HCT116 (cell line): Measurements from ENCODE around the gene GNAI2. TPM values are rescaled to one million over a fixed set of nuclear protein-coding genes. Genes with fewer than 3 reads are reported as not detected.
"Not testable (repeated sequence)": the region's sequence is repeated elsewhere in the genome, so short reads cannot be mapped to it uniquely, and the experiment has no call there.

Experiments used
- ATAC-seq: fragments of 200-7000 bp; cut with Tn5 transposase; 2 replicates; pipeline ENCODE4 v1.9.1; 2020; ENCODE audit warnings: mild to moderate bottlenecking, moderate library complexity
- BruUV-seq: library from RNA; stranded (reverse); fragments of 400-500 nt; replicated peaks from 2 replicates; lab custom pipeline; 2021; lab: Mats Ljungman, UMichigan
- CTCF ChIA-PET: fragments of 300-600 bp; sonication (Branson Sonifier 250); formaldehyde crosslinking; loops from one replicate; lab custom pipeline; 2021; ENCODE audit warnings: antibody characterized with exemption; lab: Charles Lee
- POLR2A ChIA-PET: fragments of 300-600, 350-600 bp; sonication (Branson Sonifier 250); formaldehyde crosslinking; loops from one replicate; lab custom pipeline; 2021; ENCODE audit warnings: antibody characterized with exemption; lab: Charles Lee
- RAD21 ChIA-PET, 2 experiments: fragments of 300-600 bp; sonication (Branson Sonifier 250); formaldehyde crosslinking; loops; one replicate each; lab custom pipeline; 2023; ENCODE audit warnings: low total read pairs in 2 of 2; ENCODE audit not compliant: uncharacterized antibody in 2 of 2, unreplicated experiment in 2 of 2, low non-redundant PET in 1 of 2; lab: Charles Lee
- DNase-seq: peaks from one replicate; pipeline ENCODE4 v3.0.0-alpha.2; 2010; ENCODE audit warnings: low read depth, low spot score
- H2AFZ ChIP-seq: fragments of 200-600 bp; shearing (Covaris generic), sonication (generic); 2 replicates; pipeline ENCODE4 v1.6.1; 2017; ENCODE audit warnings: low read depth, mixed run types, mixed read lengths, antibody characterized with exemption, low read length; ENCODE audit not compliant: poor library complexity, severe bottlenecking
- H3K27ac ChIP-seq: 2 replicates; pipeline ENCODE4 v1.5.1; 2012; ENCODE audit warnings: low read depth, low read length
- H3K27me3 ChIP-seq: fragments of 200-600 bp; sonication (generic); 2 replicates; pipeline ENCODE4 v1.6.1; 2016; ENCODE audit warnings: mixed run types, low read length, mixed read lengths; ENCODE audit not compliant: insufficient read depth
- H3K36me3 ChIP-seq, 2 experiments: fragments of 200-500 bp in 1 of 2; fragments of 200-600 bp in 1 of 2; sonication (Bioruptor generic) in 1 of 2; sonication (generic) in 1 of 2; 2 replicates each; pipeline versions ENCODE4 v1.5.1 to v1.6.1; 2014 to 2016; ENCODE audit warnings: low read length in 2 of 2, inconsistent platforms in 1 of 2, mixed read lengths in 1 of 2, mixed run types in 1 of 2; ENCODE audit not compliant: insufficient read depth in 2 of 2, control insufficient read depth in 1 of 2
- H3K4me1 ChIP-seq, 2 experiments: fragments of 200-600 bp in 1 of 2; sonication (generic) in 1 of 2; 2 replicates each; pipeline versions ENCODE4 v1.5.1 to v1.6.1; 2012 to 2017; ENCODE audit warnings: low read length in 2 of 2, inconsistent platforms in 1 of 2, mild to moderate bottlenecking in 1 of 2, mixed read lengths in 1 of 2, mixed run types in 1 of 2, moderate library complexity in 1 of 2; ENCODE audit not compliant: insufficient read depth in 2 of 2, control insufficient read depth in 1 of 2
- H3K4me2 ChIP-seq: fragments of 200-600 bp; sonication (generic); 2 replicates; pipeline ENCODE4 v1.6.1; 2017; ENCODE audit warnings: mixed run types, low read length, mixed read lengths
- H3K4me3 ChIP-seq, 2 experiments: fragments of 200-600 bp in 1 of 2; sonication (generic) in 1 of 2; replicated peaks in 1 of 2; 2 replicates each; pipeline ENCODE4 v1.5.1; 2011 to 2016; ENCODE audit warnings: low read length in 2 of 2, control low read depth in 1 of 2, low read depth in 1 of 2, mild to moderate bottlenecking in 1 of 2, mixed read lengths in 1 of 2, mixed run types in 1 of 2
- H3K79me2 ChIP-seq: fragments of 200-600 bp; sonication (generic); 2 replicates; pipeline ENCODE4 v1.6.1; 2017; ENCODE audit warnings: mild to moderate bottlenecking, mixed run types, low read length, moderate library complexity, mixed read lengths; ENCODE audit not compliant: insufficient read depth
- H3K9ac ChIP-seq: fragments of 200-600 bp; sonication (generic); 2 replicates; pipeline ENCODE4 v1.6.1; 2016; ENCODE audit warnings: low read length, mixed read lengths
- H3K9me2 ChIP-seq: fragments of 200-600 bp; sonication (generic), shearing (Covaris generic); 2 replicates; pipeline ENCODE4 v1.6.1; 2017; ENCODE audit warnings: mixed run types, mild to moderate bottlenecking, moderate library complexity; ENCODE audit not compliant: insufficient read depth
- H3K9me3 ChIP-seq, 2 experiments: fragments of 200-500 bp in 1 of 2; fragments of 200-600 bp in 1 of 2; sonication (Bioruptor generic) in 1 of 2; sonication (generic) in 1 of 2; 2 replicates each; pipeline ENCODE4 v1.6.1; 2014 to 2017; ENCODE audit warnings: low read length in 2 of 2, mixed read lengths in 2 of 2, inconsistent platforms in 1 of 2, low read depth in 1 of 2, mild to moderate bottlenecking in 1 of 2, mixed run types in 1 of 2, moderate library complexity in 1 of 2; ENCODE audit not compliant: control insufficient read depth in 1 of 2, insufficient read depth in 1 of 2
- H4K20me1 ChIP-seq: fragments of 200-600 bp; sonication (generic), shearing (Covaris generic); 2 replicates; pipeline ENCODE4 v1.6.1; 2017; ENCODE audit warnings: mixed run types, mild to moderate bottlenecking, moderate library complexity; ENCODE audit not compliant: insufficient read depth
- ATF3 ChIP-seq: IDR thresholded peaks from 2 replicates; pipeline ENCODE4 v1.6.1; 2012
- CBX3 ChIP-seq: IDR thresholded peaks from 2 replicates; pipeline ENCODE4 v1.6.1; 2012; ENCODE audit warnings: low read depth
- CEBPB ChIP-seq: IDR thresholded peaks from 2 replicates; pipeline ENCODE4 v1.6.1; 2012; ENCODE audit warnings: low read depth
- CTCF ChIP-seq, 3 experiments: fragments of 200-600 bp in 1 of 3; sonication (generic) in 1 of 3; IDR thresholded peaks in 2 of 3; conservative IDR thresholded peaks in 1 of 3; 2 replicates each; pipeline ENCODE4 v1.5.1; 2012 to 2017; ENCODE audit warnings: low read depth in 2 of 3, low read length in 2 of 3, antibody characterized with exemption in 1 of 3, borderline replicate concordance in 1 of 3, control low read depth in 1 of 3, mild to moderate bottlenecking in 1 of 3, mixed read lengths in 1 of 3, mixed run types in 1 of 3, moderate library complexity in 1 of 3; ENCODE audit not compliant: insufficient read depth in 1 of 3
- ELF1 ChIP-seq: IDR thresholded peaks from 2 replicates; pipeline ENCODE4 v1.6.1; 2012; ENCODE audit warnings: low read depth, borderline replicate concordance
- EZH2 ChIP-seq: fragments of 200-600 bp; sonication (generic); IDR thresholded peaks from 2 replicates; pipeline ENCODE4 v1.6.1; 2017; ENCODE audit warnings: antibody characterized with exemption, mixed run types
- EZH2phosphoT487 ChIP-seq: fragments of 200-600 bp; IDR thresholded peaks from 2 replicates; pipeline ENCODE4 v1.6.1; 2018; ENCODE audit warnings: antibody characterized with exemption, borderline replicate concordance
- JUND ChIP-seq: IDR thresholded peaks from 2 replicates; pipeline ENCODE4 v1.6.1; 2012
- MAX ChIP-seq: IDR thresholded peaks from 2 replicates; pipeline ENCODE4 v1.6.1; 2012
- RAD21 ChIP-seq: IDR thresholded peaks from 2 replicates; pipeline ENCODE4 v1.6.1; 2012; ENCODE audit warnings: low read depth, mild to moderate bottlenecking
- SIN3A ChIP-seq: IDR thresholded peaks from 2 replicates; pipeline ENCODE4 v1.6.1; 2012; ENCODE audit warnings: low read depth
- SRF ChIP-seq: IDR thresholded peaks from 2 replicates; pipeline ENCODE4 v1.6.1; 2012; ENCODE audit warnings: low read depth
- TCF7L2 ChIP-seq: IDR thresholded peaks from 2 replicates; pipeline ENCODE4 v1.7.0; 2011; ENCODE audit warnings: borderline replicate concordance, inconsistent platforms; ENCODE audit not compliant: insufficient read depth, insufficient read length; ENCODE audit errors: extremely low read depth
- ZBTB33 ChIP-seq: IDR thresholded peaks from 2 replicates; pipeline ENCODE4 v1.6.1; 2011; ENCODE audit warnings: mild to moderate bottlenecking, low read length, moderate library complexity; ENCODE audit not compliant: insufficient replicate concordance; ENCODE audit errors: extremely low read depth
- ZFX ChIP-seq: fragments of 450-650 bp; IDR thresholded peaks from 2 replicates; pipeline ENCODE4 v1.6.1; 2017
- intact Hi-C: fragments of 100-400 bp; cut with micrococcal nuclease; formaldehyde crosslinking; loops from 2 replicates; pipeline ENCODE4 v1.10.0; 2022
- total RNA-seq: library from RNA; stranded (reverse); gene quantifications from one replicate; pipeline ENCODE4 v1.2.1, GENCODE V29; 2021; ENCODE audit not compliant: unreplicated experiment

Gene GNAI2
- total RNA-seq, 1 experiment from 2014 or later, result 170 TPM

- Histone ChIP-seq H3K79me2 (no peaks in the 10 kb centered on the region), H3K4me3 (no peak overlapping the region), H2AFZ (no peak overlapping the region), H3K36me3 (no peaks in the 10 kb centered on the region), H3K9me2 (no peaks in the 10 kb centered on the region), H3K4me2 (no peak overlapping the region), H3K9ac (no peak overlapping the region), H3K9me3 (no peaks in the 10 kb centered on the region), H3K27me3 (no peaks in the 10 kb centered on the region), H3K4me1 (peaks cover 2 to 4% of the 10 kb centered on the region in 2 experiments; a peak in 3 of 4 replicates), H4K20me1 (no peaks in the 10 kb centered on the region), H3K27ac (no peak overlapping the region)
- ATAC-seq, result no peak
- POLR2A ChIA-PET, result interaction anchor here (0.7 to 1.9 kb wide), 2 partner anchors 15 to 37 kb away, joined by 3 to 4 read pairs; no protein-coding TSS in a partner anchor
- no peak for DNase-seq
- RAD21 ChIA-PET, result interaction anchor here in 1 of 2 experiments (1.2 kb wide), 1 partner anchor 33 kb away, joined by 3 read pairs; no protein-coding TSS in a partner anchor
- TF ChIP-seq ATF3 (no peak), EZH2phosphoT487 (no peak), TCF7L2 (no peak), MAX (no peak), RAD21 (no peak), JUND (no peak), ELF1 (no peak), EZH2 (no peak), SRF (no peak), ZFX (no peak), CTCF (IDR thresholded peaks at IDR 0.05 in 2 of 3, conservative IDR thresholded peaks at IDR 0.05 in 1 of 3; ENCODE audit: borderline replicate concordance in 1 of 3, insufficient read depth in 1 of 3, low read depth in 2 of 3, low read length in 2 of 3) (no peak), CBX3 (no peak), CEBPB (no peak), SIN3A (no peak), ZBTB33 (no peak)
- intact Hi-C loops, result no loop called here
- no TSS peak for BruUV-seq
- CTCF ChIA-PET, result interaction anchor here (0.9 to 1.3 kb wide), 2 partner anchors 45 to 53 kb away, joined by 3 read pairs; no protein-coding TSS in a partner anchor
Observed at GRCh38 chr3:50279255-50280016, 43.4 kb downstream of the GNAI2 start.

GRCh38 chr3:50284121-50284520 lies 48.1 kb downstream of the GNAI2 start:
- DNase-seq, H3K9me3 ChIP-seq, H3K4me3 ChIP-seq, H3K9me2 ChIP-seq, BruUV-seq, H2AFZ ChIP-seq, intact Hi-C loops, H3K27me3 ChIP-seq, H3K9ac ChIP-seq, H4K20me1 ChIP-seq, H3K4me1 ChIP-seq, RAD21 ChIA-PET, H3K4me2 ChIP-seq, H3K27ac ChIP-seq: not testable (repeated sequence)
- Histone ChIP-seq H3K79me2 (peaks cover 11% of the 10 kb centered on the region; the same call in 1 of the 2 replicates), H3K36me3 (peaks cover 13 to 28% of the 10 kb centered on the region in 2 experiments)
- ChIA-PET CTCF (interaction anchor here (1.1 to 1.4 kb wide), 2 partner anchors 10 to 19 kb away, joined by 3 to 4 read pairs; no protein-coding TSS in a partner anchor), POLR2A (interaction anchor here (0.8 kb wide), 1 partner anchor 48 kb away, joined by 3 read pairs; the partner anchor contains the start of gene GNAI2)
- peak; percentile 35; the same call in 1 of the 2 replicates for ATAC-seq
